Measurements from ENCODE around the gene VARS1.

The VARS1 gene

GRCh38 chr6:31791324-31792089 is 4.0 kb downstream of the VARS1 start:
- peak; percentile 65 for TF ChIP-seq CTCF (IDR thresholded peaks at IDR 0.05; ENCODE audit: low read depth, low read length)
- DNase-seq (ENCODE audit: extremely low read depth, low read depth): no peak

- DNase-seq (ENCODE audit: extremely low read depth, low read depth): no peak
- no peak for TF ChIP-seq CTCF (IDR thresholded peaks at IDR 0.05; ENCODE audit: low read depth, low read length)
Measured at GRCh38 chr6:31785475-31785874, 10.1 kb downstream of the VARS1 start.

GRCh38 chr6:31784098-31784925 is 11.2 kb downstream of the VARS1 start:
- no peak for DNase-seq (ENCODE audit: extremely low read depth, low read depth)
- no peak for TF ChIP-seq CTCF (IDR thresholded peaks at IDR 0.05; ENCODE audit: low read depth, low read length)

GRCh38 chr6:31782126-31782855 is 13.3 kb downstream of the VARS1 start:
- no peak for TF ChIP-seq CTCF (IDR thresholded peaks at IDR 0.05; ENCODE audit: low read depth, low read length)
- no peak for DNase-seq (ENCODE audit: extremely low read depth, low read depth)

GRCh38 chr6:31781244-31782125 is 14.1 kb downstream of the VARS1 start:
- TF ChIP-seq CTCF (IDR thresholded peaks at IDR 0.05; ENCODE audit: low read depth, low read length): no peak
- DNase-seq (ENCODE audit: extremely low read depth, low read depth): no peak

- no peak for TF ChIP-seq CTCF (IDR thresholded peaks at IDR 0.05; ENCODE audit: low read depth, low read length)
Measured at GRCh38 chr6:31780507-31781243, 14.9 kb downstream of the VARS1 start.

More at GRCh38 chr6:31780507-31781243, 14.9 kb downstream of the VARS1 start:
- no peak for DNase-seq (ENCODE audit: extremely low read depth, low read depth)

Measured in AG09319 (cell line).